Raji (cell line): ENCODE measurements around the gene DIP2B.

ENCODE experiments used
- POLR2A ChIP-seq: IDR thresholded peaks from 2 replicates; pipeline ENCODE4 v1.6.1; 2011; ENCODE audit warnings: low read depth, low read length, control low read depth; ENCODE audit not compliant: insufficient read depth

Gene DIP2B

GRCh38 chr12:50581226-50582184, 76.7 kb downstream of the DIP2B start:
- TF ChIP-seq POLR2A: no peak

- TF ChIP-seq POLR2A: no peak
These were observed 79.3 kb downstream of the DIP2B start for GRCh38 chr12:50584135-50584534.

- TF ChIP-seq POLR2A: no peak
These were observed 85.1 kb downstream of the DIP2B start for GRCh38 chr12:50589650-50590435.

- no peak for TF ChIP-seq POLR2A
These were observed 86.1 kb downstream of the DIP2B start for GRCh38 chr12:50590869-50591268.

- no peak for TF ChIP-seq POLR2A
These were observed 90.9 kb downstream of the DIP2B start for GRCh38 chr12:50595667-50596066.

GRCh38 chr12:50597200-50598195, 92.7 kb downstream of the DIP2B start:
- TF ChIP-seq POLR2A: peak; percentile 28; the same call in 1 of the 2 replicates

GRCh38 chr12:50598321-50598862, 93.6 kb downstream of the DIP2B start:
- no peak for TF ChIP-seq POLR2A

- TF ChIP-seq POLR2A: no peak
These were observed 94.7 kb downstream of the DIP2B start for GRCh38 chr12:50599366-50600095.

- TF ChIP-seq POLR2A: no peak
These were observed 95.6 kb downstream of the DIP2B start for GRCh38 chr12:50600364-50600763.

- TF ChIP-seq POLR2A: no peak
These were observed 99.2 kb downstream of the DIP2B start for GRCh38 chr12:50603817-50604639.

GRCh38 chr12:50604640-50604920, 99.8 kb downstream of the DIP2B start:
- no peak for TF ChIP-seq POLR2A

GRCh38 chr12:50606675-50607375, 102.0 kb downstream of the DIP2B start:
- no peak for TF ChIP-seq POLR2A

GRCh38 chr12:50609292-50609874, 104.6 kb downstream of the DIP2B start:
- TF ChIP-seq POLR2A: no peak

GRCh38 chr12:50610171-50610570, 105.4 kb downstream of the DIP2B start:
- no peak for TF ChIP-seq POLR2A
